ENCODE results near the gene IPO13.

Gene IPO13

GRCh38 chr1:43994794-43995790 lies 48.3 kb downstream of the IPO13 start:
- in situ Hi-C loops (cut with MboI; ENCODE audit: low pct_unique_long_range_greater_than_20kb, low sequenced_read_pairs), result no loop called here
- peak; percentile 69 for DNase-seq

GRCh38 chr1:43995984-43996732 lies 49.4 kb downstream of the IPO13 start:
- in situ Hi-C loops (cut with MboI; ENCODE audit: low pct_unique_long_range_greater_than_20kb, low sequenced_read_pairs), result no loop called here
- no peak for DNase-seq

GRCh38 chr1:43996733-43997115 lies 50.0 kb downstream of the IPO13 start:
- DNase-seq, result no peak
- in situ Hi-C loops (cut with MboI; ENCODE audit: low pct_unique_long_range_greater_than_20kb, low sequenced_read_pairs), result no loop called here

GRCh38 chr1:43997295-43997999 lies 50.7 kb downstream of the IPO13 start:
- DNase-seq, result no peak
- in situ Hi-C loops (cut with MboI; ENCODE audit: low pct_unique_long_range_greater_than_20kb, low sequenced_read_pairs), result no loop called here

GRCh38 chr1:43998000-43998378 lies 51.2 kb downstream of the IPO13 start:
- DNase-seq, result no peak
- in situ Hi-C loops (cut with MboI; ENCODE audit: low pct_unique_long_range_greater_than_20kb, low sequenced_read_pairs), result no loop called here

- DNase-seq, result no peak
- in situ Hi-C loops (cut with MboI; ENCODE audit: low pct_unique_long_range_greater_than_20kb, low sequenced_read_pairs), result no loop called here
Observed at GRCh38 chr1:43999455-43999854, 52.7 kb downstream of the IPO13 start.

GRCh38 chr1:44000122-44000665 lies 53.4 kb downstream of the IPO13 start:
- in situ Hi-C loops (cut with MboI; ENCODE audit: low pct_unique_long_range_greater_than_20kb, low sequenced_read_pairs), result no loop called here
- DNase-seq, result no peak

- in situ Hi-C loops (cut with MboI; ENCODE audit: low pct_unique_long_range_greater_than_20kb, low sequenced_read_pairs), result no loop called here
- no peak for DNase-seq
Observed at GRCh38 chr1:44002165-44002564, 55.4 kb downstream of the IPO13 start.

GRCh38 chr1:44002606-44003157 lies 55.9 kb downstream of the IPO13 start:
- in situ Hi-C loops (cut with MboI; ENCODE audit: low pct_unique_long_range_greater_than_20kb, low sequenced_read_pairs), result no loop called here
- DNase-seq, result no peak

GRCh38 chr1:44008259-44008658 lies 61.5 kb downstream of the IPO13 start:
- in situ Hi-C loops (cut with MboI; ENCODE audit: low pct_unique_long_range_greater_than_20kb, low sequenced_read_pairs), result no loop called here
- DNase-seq, result no peak

- no peak for DNase-seq
- in situ Hi-C loops (cut with MboI; ENCODE audit: low pct_unique_long_range_greater_than_20kb, low sequenced_read_pairs), result no loop called here
Observed at GRCh38 chr1:44010935-44011471, 64.3 kb downstream of the IPO13 start.

GRCh38 chr1:44012404-44012803 lies 65.7 kb downstream of the IPO13 start:
- DNase-seq, result no peak
- in situ Hi-C loops (cut with MboI; ENCODE audit: low pct_unique_long_range_greater_than_20kb, low sequenced_read_pairs), result no loop called here

- in situ Hi-C loops (cut with MboI; ENCODE audit: low pct_unique_long_range_greater_than_20kb, low sequenced_read_pairs), result no loop called here
Observed at GRCh38 chr1:44012941-44013609, 66.3 kb downstream of the IPO13 start.

GRCh38 chr1:44013949-44014348 lies 67.2 kb downstream of the IPO13 start:
- in situ Hi-C loops (cut with MboI; ENCODE audit: low pct_unique_long_range_greater_than_20kb, low sequenced_read_pairs), result no loop called here

More at GRCh38 chr1:44012941-44013609, 66.3 kb downstream of the IPO13 start:
- DNase-seq, result peak; percentile 70

GRCh38 chr1:44014365-44015104 lies 67.8 kb downstream of the IPO13 start:
- in situ Hi-C loops (cut with MboI; ENCODE audit: low pct_unique_long_range_greater_than_20kb, low sequenced_read_pairs), result no loop called here
- no peak for DNase-seq

More at GRCh38 chr1:44013949-44014348, 67.2 kb downstream of the IPO13 start:
- DNase-seq, result no peak

- in situ Hi-C loops (cut with MboI; ENCODE audit: low pct_unique_long_range_greater_than_20kb, low sequenced_read_pairs), result no loop called here
- no peak for DNase-seq
Observed at GRCh38 chr1:44015206-44015605, 68.5 kb downstream of the IPO13 start.

- DNase-seq, result no peak
- in situ Hi-C loops (cut with MboI; ENCODE audit: low pct_unique_long_range_greater_than_20kb, low sequenced_read_pairs), result no loop called here
Observed at GRCh38 chr1:44016041-44016889, 69.5 kb downstream of the IPO13 start.

All from KBM-7 (cell line).